Endothelial cell of umbilical vein (primary cell): ENCODE results near the gene RPH3AL. TPM values are rescaled to one million over a fixed set of nuclear protein-coding genes. Genes with fewer than 3 reads are reported as not detected.

Experiments
- BruUV-seq: library from RNA; stranded (reverse); fragments of 400-500 nt; replicated peaks from 2 replicates; lab custom pipeline; 2021; lab: Mats Ljungman, UMichigan
- CTCF ChIA-PET: fragments of 300-600, 350-600 bp; sonication (Branson Sonifier 250); formaldehyde crosslinking; loops from one replicate; lab custom pipeline; 2021; ENCODE audit warnings: antibody characterized with exemption, inconsistent platforms; lab: Charles Lee
- POLR2A ChIA-PET: fragments of 300-600, 350-600 bp; sonication (Branson Sonifier 250); formaldehyde crosslinking; loops from one replicate; lab custom pipeline; 2021; ENCODE audit warnings: antibody characterized with exemption, inconsistent platforms; lab: Charles Lee
- DNase-seq: peaks from one replicate; pipeline ENCODE4 v3.0.0-alpha.2; 2011; ENCODE audit warnings: low read depth, low spot score
- FAIRE-seq: peaks from 2 replicates; lab custom pipeline; 2011; peaks lifted over from hg19 to GRCh38; lab: Jason Lieb, UNC
- H2AFZ ChIP-seq: 2 replicates; pipeline ENCODE4 v1.6.0; 2012; ENCODE audit warnings: low read depth, low read length, control low read depth, inconsistent platforms
- H3K27ac ChIP-seq: 2 replicates; pipeline ENCODE4 v1.5.1; 2011; ENCODE audit warnings: low read depth, mild to moderate bottlenecking, control low read depth, low read length, moderate library complexity; ENCODE audit not compliant: insufficient read depth
- H3K27me3 ChIP-seq, 2 experiments: 2 replicates each; pipeline versions ENCODE4 v1.6.0 to v1.6.1; 2011; ENCODE audit warnings: low read length in 2 of 2, mixed read lengths in 1 of 2; ENCODE audit not compliant: control insufficient read depth in 2 of 2, insufficient read depth in 2 of 2
- H3K36me3 ChIP-seq, 2 experiments: 2 replicates in 1 of 2; 3 replicates in 1 of 2; pipeline ENCODE4 v1.5.1; 2011; ENCODE audit warnings: low read length in 2 of 2, mild to moderate bottlenecking in 1 of 2, moderate library complexity in 1 of 2; ENCODE audit not compliant: control insufficient read depth in 2 of 2, insufficient read depth in 2 of 2; ENCODE audit errors: extremely low read depth in 1 of 2
- H3K4me1 ChIP-seq: 3 replicates; pipeline ENCODE4 v1.5.1; 2011; ENCODE audit warnings: mild to moderate bottlenecking, low read length; ENCODE audit not compliant: control insufficient read depth, insufficient read depth; ENCODE audit errors: extremely low read depth
- H3K4me2 ChIP-seq: 2 replicates; pipeline ENCODE4 v1.6.1; 2011; ENCODE audit warnings: low read length, control low read depth, mixed read lengths; ENCODE audit not compliant: insufficient read depth
- H3K4me3 ChIP-seq, 3 experiments: fragments of 200-600 bp in 1 of 3; sonication (generic), shearing (Covaris generic) in 1 of 3; replicated peaks in 1 of 3; 2 replicates each; pipeline ENCODE4 v1.5.1; 2011 to 2016; ENCODE audit warnings: control low read depth in 3 of 3, low read length in 3 of 3, mild to moderate bottlenecking in 2 of 3, inconsistent platforms in 1 of 3, low read depth in 1 of 3, moderate library complexity in 1 of 3; ENCODE audit not compliant: insufficient read depth in 1 of 3
- H3K79me2 ChIP-seq: 2 replicates; pipeline ENCODE4 v1.6.0; 2012; ENCODE audit warnings: low read length, inconsistent platforms; ENCODE audit not compliant: control insufficient read depth, insufficient read depth
- H3K9ac ChIP-seq: replicated peaks from 2 replicates; pipeline ENCODE3; 2011; ENCODE audit warnings: low read length, control low read depth; ENCODE audit not compliant: insufficient read depth; ENCODE audit errors: extremely low read depth
- H3K9me1 ChIP-seq: replicated peaks from 3 replicates; pipeline ENCODE4 v1.6.0; 2011; ENCODE audit warnings: mild to moderate bottlenecking, low read length; ENCODE audit not compliant: control insufficient read depth, insufficient read depth; ENCODE audit errors: extremely low read depth
- H3K9me3 ChIP-seq: replicated peaks from 2 replicates; pipeline ENCODE4 v1.5.1; 2012; ENCODE audit warnings: low read length, inconsistent platforms; ENCODE audit not compliant: control insufficient read depth, insufficient read depth
- H4K20me1 ChIP-seq: replicated peaks from 2 replicates; pipeline ENCODE3; 2011; ENCODE audit warnings: mild to moderate bottlenecking, low read length; ENCODE audit not compliant: control insufficient read depth, insufficient read depth; ENCODE audit errors: extremely low read depth
- EZH2 ChIP-seq: IDR thresholded peaks from 2 replicates; pipeline ENCODE4 v1.6.1; 2012; ENCODE audit warnings: borderline replicate concordance, low read depth, mild to moderate bottlenecking, moderate library complexity, low read length, inconsistent platforms; ENCODE audit not compliant: severe bottlenecking
- FOS ChIP-seq: IDR thresholded peaks from 2 replicates; pipeline ENCODE4 v1.6.1; 2011; ENCODE audit warnings: mild to moderate bottlenecking, low read length, moderate library complexity, borderline replicate concordance; ENCODE audit not compliant: insufficient read depth
- GATA2 ChIP-seq: IDR thresholded peaks from 2 replicates; pipeline ENCODE4 v1.7.0; 2011; ENCODE audit warnings: low read depth, mild to moderate bottlenecking, moderate library complexity, mixed read lengths, low read length; ENCODE audit not compliant: insufficient read length, insufficient read depth
- JUN ChIP-seq: IDR thresholded peaks from 2 replicates; pipeline ENCODE4 v1.6.1; 2011; ENCODE audit warnings: borderline replicate concordance, low read depth; ENCODE audit not compliant: insufficient read length, insufficient read depth
- MYC ChIP-seq: IDR thresholded peaks from one replicate; pipeline ENCODE4 v1.6.1; 2011; ENCODE audit warnings: mild to moderate bottlenecking, low read depth, low read length
- POLR2A ChIP-seq: IDR thresholded peaks from 2 replicates; pipeline ENCODE4 v1.6.1; 2012; ENCODE audit warnings: low read depth, mild to moderate bottlenecking, control low read depth, low read length
- POLR2AphosphoS5 ChIP-seq: IDR thresholded peaks from 2 replicates; pipeline ENCODE4 v1.6.1; 2012; ENCODE audit warnings: low read depth, mild to moderate bottlenecking, control low read depth, low read length, moderate library complexity; ENCODE audit not compliant: insufficient read depth
- dilution Hi-C: fragments of 300-500 bp; cut with MboI; formaldehyde crosslinking; loops from one replicate; pipeline ENCODE4 v1.15.0; 2019; ENCODE audit warnings: low sequenced_read_pairs; ENCODE audit not compliant: extremely low pct_ligation_motif_present
- intact Hi-C: fragments of 100-400 bp; cut with micrococcal nuclease; formaldehyde crosslinking; loops from one replicate; pipeline ENCODE4 v1.10.0; 2022
- polyA plus RNA-seq, 4 experiments: library from polyadenylated mRNA; depleted of rRNA in 3 of 4; stranded (reverse) in 3 of 4; unstranded in 1 of 4; fragments of >200 nt; gene quantifications; 2 replicates each; pipeline versions ENCODE4 v1.2.1 to v1.2.3, GENCODE V29; 2011 to 2012; ENCODE audit warnings: missing spikeins in 1 of 4
- total RNA-seq: library from RNA; stranded (reverse); gene quantifications from 2 replicates; pipeline ENCODE4 v1.2.3, GENCODE V29; 2021
- TF ChIP-seq, protein P1 (sequence below): IDR thresholded peaks from 2 replicates; pipeline ENCODE4 v1.6.1; 2011; ENCODE audit not compliant: insufficient read depth, insufficient read length
- TF ChIP-seq, protein P2 (sequence below), 2 donors: IDR thresholded peaks; 1 replicate in 1 of 2; 2 replicates in 1 of 2; pipeline ENCODE4 v1.5.1; 2011; ENCODE audit warnings: low read length in 2 of 2, mild to moderate bottlenecking in 2 of 2, moderate library complexity in 2 of 2, control low read depth in 1 of 2, inconsistent platforms in 1 of 2, low read depth in 1 of 2; ENCODE audit not compliant: insufficient read depth in 1 of 2; ENCODE audit errors: extremely low read depth in 1 of 2

The RPH3AL gene
- total and polyA plus RNA-seq, 2 donors (not counting 3 experiments of a cell fraction or from before 2014, with no cell fraction given), result 4.1 to 7.0 TPM

DNA sequence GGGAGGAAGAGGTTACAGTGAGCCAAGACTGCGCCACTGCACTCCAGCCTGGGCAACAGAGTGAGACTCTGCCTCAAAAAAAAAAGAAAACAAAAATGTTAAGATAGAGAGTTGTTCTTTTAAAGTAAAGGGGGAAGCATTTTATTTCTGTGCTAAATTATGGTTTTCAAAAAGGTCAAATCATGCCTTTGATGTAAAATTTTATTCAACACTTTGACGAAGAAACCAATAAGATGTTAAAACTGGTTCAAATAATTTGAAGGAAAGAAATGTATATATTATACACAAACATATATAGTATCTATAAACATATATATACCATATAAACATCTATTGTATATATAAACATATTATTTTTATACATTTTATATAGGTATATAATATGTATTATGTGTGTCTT lies 43.4 kb upstream of the RPH3AL start:
- H2AFZ ChIP-seq, result no peak overlapping the region
- no peaks in the 10 kb centered on the region for H3K4me1 ChIP-seq
- no peaks in the 10 kb centered on the region for H4K20me1 ChIP-seq
- H3K27ac ChIP-seq, result no peak overlapping the region
- H3K9me3 ChIP-seq, result no peaks in the 10 kb centered on the region
- no peak overlapping the region for H3K4me3 ChIP-seq
- FAIRE-seq (no peak), DNase-seq (no peak)
- ChIA-PET POLR2A (no interaction called here), CTCF (interaction anchor here (1.4 to 2.0 kb wide), 2 partner anchors 10 to 16 kb away, joined by 3 to 4 read pairs; no protein-coding TSS in a partner anchor)
- H3K9ac ChIP-seq, result no peak overlapping the region
- H3K4me2 ChIP-seq, result no peak overlapping the region
- H3K36me3 ChIP-seq, result no peaks in the 10 kb centered on the region
- no peak for TF ChIP-seq POLR2A
- TF ChIP-seq, protein P1, sequence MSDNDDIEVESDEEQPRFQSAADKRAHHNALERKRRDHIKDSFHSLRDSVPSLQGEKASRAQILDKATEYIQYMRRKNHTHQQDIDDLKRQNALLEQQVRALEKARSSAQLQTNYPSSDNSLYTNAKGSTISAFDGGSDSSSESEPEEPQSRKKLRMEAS, result no peak
- no TSS peak for BruUV-seq
- dilution Hi-C loops, result no loop called here
- no peaks in the 10 kb centered on the region for H3K9me1 ChIP-seq
- no peaks in the 10 kb centered on the region for H3K79me2 ChIP-seq
- peaks cover 0 to 2% of the 10 kb centered on the region in 2 experiments for H3K27me3 ChIP-seq
- intact Hi-C loops, result no loop called here

DNA sequence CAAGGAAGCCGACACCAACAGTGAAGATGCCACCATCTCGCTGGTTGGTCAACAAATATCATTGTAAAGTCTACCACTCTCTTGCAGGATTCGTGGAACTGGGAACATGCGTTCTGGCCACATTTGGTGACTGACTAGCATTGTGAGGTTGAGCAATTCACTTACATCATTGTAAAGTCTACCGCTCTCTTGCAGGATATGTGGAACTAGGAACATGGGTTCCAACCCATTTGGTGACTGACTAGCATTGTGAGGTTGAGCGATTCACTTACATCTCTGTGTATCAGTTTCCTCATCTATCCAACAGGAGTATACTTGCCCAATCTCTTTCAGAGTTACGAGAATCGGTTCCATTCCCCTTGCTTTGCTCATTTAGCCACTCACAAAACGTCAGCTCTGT lies 42.6 kb upstream of the RPH3AL start:
- TF ChIP-seq FOS, result no peak
- no peak for TF ChIP-seq EZH2
- TF ChIP-seq, protein P2, sequence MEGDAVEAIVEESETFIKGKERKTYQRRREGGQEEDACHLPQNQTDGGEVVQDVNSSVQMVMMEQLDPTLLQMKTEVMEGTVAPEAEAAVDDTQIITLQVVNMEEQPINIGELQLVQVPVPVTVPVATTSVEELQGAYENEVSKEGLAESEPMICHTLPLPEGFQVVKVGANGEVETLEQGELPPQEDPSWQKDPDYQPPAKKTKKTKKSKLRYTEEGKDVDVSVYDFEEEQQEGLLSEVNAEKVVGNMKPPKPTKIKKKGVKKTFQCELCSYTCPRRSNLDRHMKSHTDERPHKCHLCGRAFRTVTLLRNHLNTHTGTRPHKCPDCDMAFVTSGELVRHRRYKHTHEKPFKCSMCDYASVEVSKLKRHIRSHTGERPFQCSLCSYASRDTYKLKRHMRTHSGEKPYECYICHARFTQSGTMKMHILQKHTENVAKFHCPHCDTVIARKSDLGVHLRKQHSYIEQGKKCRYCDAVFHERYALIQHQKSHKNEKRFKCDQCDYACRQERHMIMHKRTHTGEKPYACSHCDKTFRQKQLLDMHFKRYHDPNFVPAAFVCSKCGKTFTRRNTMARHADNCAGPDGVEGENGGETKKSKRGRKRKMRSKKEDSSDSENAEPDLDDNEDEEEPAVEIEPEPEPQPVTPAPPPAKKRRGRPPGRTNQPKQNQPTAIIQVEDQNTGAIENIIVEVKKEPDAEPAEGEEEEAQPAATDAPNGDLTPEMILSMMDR (IDR thresholded peaks at IDR 0.05; ENCODE audit: extremely low read depth in 1 of 2, insufficient read depth in 1 of 2, low read depth in 1 of 2, low read length in 2 of 2), result no peak
- TF ChIP-seq, protein P1, result no peak
- no peak for TF ChIP-seq JUN
- no peak for TF ChIP-seq POLR2A
- no peak for TF ChIP-seq POLR2AphosphoS5
- TF ChIP-seq GATA2, result no peak
- TF ChIP-seq MYC, result no peak
- ChIA-PET POLR2A (no interaction called here), CTCF (interaction anchor here (1.2 to 2.0 kb wide), 3 partner anchors 11 to 230 kb away, joined by 3 to 5 read pairs (median 4); no protein-coding TSS in a partner anchor)

More for the DNA sequence above, 42.6 kb upstream of the RPH3AL start:
- H3K4me2 ChIP-seq, result no peak overlapping the region
- no peak overlapping the region for H3K27ac ChIP-seq
- H3K79me2 ChIP-seq, result no peaks in the 10 kb centered on the region
- peaks cover 0 to 2% of the 10 kb centered on the region in 2 experiments for H3K27me3 ChIP-seq
- FAIRE-seq (no peak), DNase-seq (no peak)
- no peaks in the 10 kb centered on the region for H3K9me3 ChIP-seq
- no peaks in the 10 kb centered on the region for H3K4me1 ChIP-seq
- no peaks in the 10 kb centered on the region for H3K9me1 ChIP-seq
- H3K9ac ChIP-seq, result no peak overlapping the region
- BruUV-seq, result no TSS peak
- no peaks in the 10 kb centered on the region for H4K20me1 ChIP-seq
- H2AFZ ChIP-seq, result no peak overlapping the region
- H3K4me3 ChIP-seq, result no peak overlapping the region
- H3K36me3 ChIP-seq, result no peaks in the 10 kb centered on the region
- intact Hi-C loops (no loop called here), dilution Hi-C loops (no loop called here)
